GM19372 (cell line): Measurements from ENCODE around the gene CUTA.

Experiments
- ATAC-seq: cut with Tn5 transposase; IDR thresholded peaks from one replicate; pipeline ENCODE4 v1.9.1; 2021; ENCODE audit warnings: mild to moderate bottlenecking, low read depth, moderate library complexity; ENCODE audit not compliant: unreplicated experiment

CUTA gene

DNA sequence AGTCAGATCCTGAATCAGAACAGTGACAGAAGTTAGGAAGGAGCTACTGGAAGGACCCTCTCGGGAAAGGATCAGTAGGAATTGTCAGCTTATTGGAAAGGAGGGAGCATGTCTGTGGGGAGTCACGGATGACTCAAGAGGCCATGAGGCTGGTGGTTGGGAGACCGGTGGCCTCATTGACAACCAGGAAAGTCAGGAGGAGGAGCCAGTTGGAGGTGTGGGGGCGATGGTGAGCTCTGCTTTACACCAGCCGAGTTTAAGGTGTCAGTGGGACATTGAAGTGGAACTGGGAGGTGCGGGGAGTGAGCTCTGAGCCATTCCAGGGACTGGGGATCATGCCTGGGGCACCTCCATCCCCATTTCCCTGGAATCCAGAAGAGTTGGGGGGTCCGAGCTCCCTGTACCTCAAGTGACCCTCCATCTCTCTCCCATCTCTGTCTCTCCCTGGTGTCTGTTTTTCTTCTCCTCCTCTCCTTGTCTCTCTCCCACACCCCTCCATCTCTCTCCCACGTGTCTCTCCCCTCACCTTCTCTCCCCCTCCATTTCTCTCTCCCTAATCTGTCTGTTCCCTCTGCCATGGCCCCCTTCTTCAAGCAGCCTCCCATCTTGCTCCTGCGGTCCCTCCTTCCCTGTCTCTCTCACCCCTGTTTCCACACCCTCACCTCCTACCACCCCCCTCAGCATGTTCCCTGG is 22.2 kb upstream of the CUTA start:
- ATAC-seq: no peak

DNA sequence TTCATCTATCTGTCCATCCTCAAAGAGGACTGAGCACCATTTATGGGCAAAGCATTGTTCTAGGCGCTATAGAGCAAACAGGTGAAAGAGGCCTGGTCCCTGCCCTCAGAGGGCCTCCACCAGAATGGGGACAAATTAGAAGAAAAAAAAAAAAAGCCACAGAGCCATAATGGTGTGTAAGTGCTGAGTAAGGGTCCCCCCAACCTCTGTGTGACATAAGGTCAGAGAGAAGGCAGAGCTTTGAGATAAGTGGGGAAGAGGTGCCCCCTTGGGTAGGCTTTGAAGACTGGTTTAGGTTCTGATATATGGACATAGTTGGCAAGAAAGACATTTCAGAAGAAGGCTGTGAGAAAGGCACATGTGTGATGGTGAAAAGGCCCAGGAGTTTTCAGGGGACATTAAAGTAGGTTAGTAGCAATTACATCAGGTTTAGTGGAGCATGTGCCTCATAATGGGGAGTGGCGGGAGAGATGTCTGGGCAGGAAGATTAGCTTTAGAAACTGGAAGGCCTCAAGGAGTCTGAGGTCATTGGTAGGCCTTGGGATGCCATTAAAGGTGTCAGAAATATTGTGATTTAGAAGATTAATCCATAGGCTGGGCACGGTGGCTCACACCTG is 21.2 kb upstream of the CUTA start:
- no peak for ATAC-seq

DNA sequence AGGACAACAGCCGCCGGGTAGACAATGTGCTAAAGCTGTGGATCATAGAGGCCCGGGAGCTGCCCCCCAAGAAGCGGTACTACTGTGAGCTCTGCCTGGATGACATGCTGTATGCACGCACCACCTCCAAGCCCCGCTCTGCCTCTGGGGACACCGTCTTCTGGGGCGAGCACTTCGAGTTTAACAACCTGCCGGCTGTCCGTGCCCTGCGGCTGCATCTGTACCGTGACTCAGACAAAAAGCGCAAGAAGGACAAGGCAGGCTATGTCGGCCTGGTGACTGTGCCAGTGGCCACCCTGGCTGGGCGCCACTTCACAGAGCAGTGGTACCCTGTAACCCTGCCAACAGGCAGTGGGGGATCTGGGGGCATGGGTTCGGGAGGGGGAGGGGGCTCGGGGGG is 19.8 kb upstream of the CUTA start:
- no peak for ATAC-seq

DNA sequence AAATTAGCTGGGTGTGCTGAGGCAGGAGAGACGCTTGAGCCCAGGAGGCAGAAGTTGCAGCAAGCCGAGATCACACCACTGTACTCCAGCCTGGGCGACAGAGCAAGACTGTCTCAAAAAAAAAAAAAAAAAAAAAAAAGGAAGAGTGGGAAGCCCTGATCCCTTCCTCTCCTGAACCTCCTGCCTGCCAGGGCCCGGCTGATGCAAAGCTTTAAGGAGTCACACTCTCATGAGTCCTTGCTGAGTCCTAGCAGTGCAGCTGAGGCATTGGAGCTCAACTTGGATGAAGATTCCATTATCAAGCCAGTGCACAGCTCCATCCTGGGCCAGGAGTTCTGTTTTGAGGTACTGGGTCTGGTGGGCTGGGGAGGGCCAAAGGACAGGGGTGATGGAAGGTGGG is 17.1 kb upstream of the CUTA start:
- ATAC-seq: no peak

DNA sequence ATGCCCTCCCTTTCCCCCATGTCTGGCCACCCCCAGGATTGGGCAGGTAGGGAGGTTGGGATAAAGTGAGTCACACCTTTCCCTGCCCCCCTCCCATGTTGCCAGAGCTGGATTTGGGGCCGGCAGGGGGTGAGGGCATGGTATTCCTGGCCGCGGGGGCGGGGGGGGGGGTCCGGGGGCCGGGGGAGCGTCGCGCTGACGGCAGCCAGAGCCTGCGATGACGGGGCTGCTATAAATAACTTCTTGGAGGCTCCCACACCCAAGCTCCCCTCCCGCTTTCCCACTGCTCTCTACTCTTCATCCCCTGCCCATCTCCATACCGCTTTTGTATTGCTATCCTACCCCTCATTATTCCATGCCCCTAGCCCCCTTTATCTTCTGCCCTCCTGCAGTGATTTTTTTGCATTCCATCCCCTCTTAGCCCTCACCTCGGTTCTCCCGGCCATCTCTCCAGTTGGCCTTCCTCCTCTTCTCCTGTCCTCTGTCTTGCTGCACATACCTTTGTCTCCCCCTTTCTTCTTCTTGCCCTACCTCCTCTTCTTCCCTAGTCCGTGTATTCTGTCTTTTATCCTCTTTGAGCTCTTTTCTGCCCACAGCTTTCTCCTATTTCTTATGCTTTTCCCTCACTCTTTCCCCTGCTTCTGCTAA is 15.8 kb upstream of the CUTA start:
- ATAC-seq: no peak

DNA sequence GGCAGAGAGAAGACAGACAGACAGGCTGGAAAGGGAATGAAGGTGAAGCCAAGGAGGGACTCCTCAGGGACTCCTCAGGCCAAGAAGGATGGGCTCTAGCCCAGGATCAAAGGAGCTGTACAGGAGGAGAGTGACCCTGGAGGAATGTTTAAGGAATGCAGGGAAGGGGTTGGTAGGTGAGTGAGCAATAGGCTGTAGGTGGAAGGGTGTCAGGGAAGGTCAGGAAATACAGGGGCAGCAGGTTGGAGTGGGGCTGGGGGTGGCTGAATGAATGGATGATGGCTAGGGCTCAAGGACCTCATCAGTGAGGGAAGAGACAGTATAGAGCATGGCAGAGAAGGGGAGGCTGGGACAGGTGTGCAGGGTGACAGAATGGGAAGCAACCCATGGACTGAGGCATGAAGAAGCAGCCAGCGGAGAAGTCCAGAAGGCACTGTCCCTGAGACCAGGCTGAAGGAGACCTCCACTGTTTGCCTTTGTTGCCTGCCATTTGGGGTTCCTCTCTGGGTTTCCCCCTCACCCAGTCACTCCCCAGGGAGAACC is 15.2 kb upstream of the CUTA start:
- no peak for ATAC-seq

DNA sequence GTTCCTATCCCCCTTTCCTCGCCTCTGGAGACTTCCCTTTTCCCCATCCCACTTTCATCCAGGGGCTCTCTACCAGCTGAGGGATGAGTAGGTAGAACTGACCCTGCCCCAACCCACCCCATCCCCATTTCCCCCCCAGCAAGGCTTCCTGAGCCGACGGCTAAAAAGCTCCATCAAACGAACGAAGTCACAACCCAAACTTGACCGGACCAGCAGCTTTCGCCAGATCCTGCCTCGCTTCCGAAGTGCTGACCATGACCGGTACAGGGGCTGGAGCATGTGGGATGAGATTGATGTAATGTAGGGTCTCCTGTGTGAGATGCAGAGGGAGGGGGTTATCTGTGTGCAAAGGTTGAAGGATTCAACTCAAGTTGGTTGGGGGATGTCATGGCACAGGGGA is 14.6 kb upstream of the CUTA start:
- ATAC-seq: no peak

DNA sequence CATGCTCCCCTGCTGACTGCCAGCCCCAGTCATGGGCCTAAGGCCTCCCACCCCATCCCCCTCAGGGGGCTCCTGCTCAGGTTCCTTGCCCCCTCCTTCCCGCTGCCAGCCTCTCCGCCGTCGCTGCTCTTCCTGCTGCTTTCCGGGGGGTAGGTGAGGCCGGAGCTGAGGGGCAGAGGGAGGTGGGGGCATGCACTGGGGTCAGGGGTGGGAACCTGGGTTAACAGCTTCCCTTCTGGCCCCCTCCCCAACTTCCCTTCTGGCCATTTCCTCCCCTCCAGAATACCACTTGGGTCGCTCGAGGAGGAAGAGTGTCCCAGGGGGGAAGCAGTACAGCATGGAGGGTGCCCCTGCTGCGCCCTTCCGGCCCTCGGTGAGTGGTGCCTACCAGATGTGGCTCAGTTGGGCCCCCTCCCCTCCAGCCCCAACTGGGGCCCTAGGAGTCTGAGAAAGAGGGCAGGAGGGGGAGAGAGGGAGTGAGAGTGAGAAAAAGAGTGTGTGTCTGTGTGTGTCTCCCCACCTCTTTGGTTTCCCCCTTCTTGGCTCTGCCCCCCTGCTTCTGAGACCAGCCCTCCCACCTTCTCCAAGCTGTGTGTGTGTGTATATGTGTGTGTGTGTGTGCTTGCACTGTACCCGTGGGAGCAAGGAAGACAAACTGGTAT is 14.1 kb upstream of the CUTA start:
- ATAC-seq: no peak

DNA sequence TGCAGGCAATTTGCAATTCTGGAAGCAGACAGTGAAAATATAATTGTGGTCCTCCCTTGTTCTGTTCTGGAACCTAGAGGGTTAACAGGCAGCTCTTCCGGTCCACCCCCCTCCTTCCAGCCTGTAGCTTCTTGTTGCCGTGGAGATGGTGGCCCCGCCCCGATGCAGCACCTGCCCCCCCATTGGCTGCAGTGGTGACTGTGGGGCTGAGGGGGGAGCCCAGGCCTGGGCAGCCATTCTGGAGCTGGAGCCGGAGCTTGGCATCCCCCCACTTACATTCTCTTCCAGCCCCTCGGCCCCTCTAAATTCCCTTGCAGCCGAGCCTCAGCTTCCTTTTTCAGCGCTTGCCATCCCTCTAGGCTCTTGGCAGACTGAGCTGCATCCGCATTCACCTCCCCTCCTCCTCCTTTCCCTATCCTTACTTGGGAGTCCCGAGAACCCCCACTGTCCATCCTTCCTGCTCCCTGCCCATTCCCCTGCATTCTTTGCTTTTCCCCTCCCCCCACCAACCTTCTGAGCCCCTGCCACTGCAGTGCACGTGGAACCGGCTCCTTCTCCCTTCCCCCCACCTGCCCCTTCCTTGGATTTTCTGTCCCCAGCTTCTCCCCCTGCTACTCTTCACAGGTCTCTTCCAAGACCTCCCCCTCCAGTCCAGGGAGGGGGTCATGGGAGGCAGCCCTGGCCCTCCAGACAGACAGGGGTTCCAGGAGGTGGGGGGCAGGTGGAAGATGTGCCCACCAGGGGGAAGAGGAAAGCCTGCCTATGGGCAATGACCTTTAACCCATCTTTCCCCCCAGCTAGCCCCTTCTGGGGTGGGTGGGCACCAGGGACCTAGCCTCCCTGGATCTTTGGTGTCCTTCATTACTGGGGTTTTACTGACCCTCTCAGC is 13.3 kb upstream of the CUTA start:
- ATAC-seq: no peak

DNA sequence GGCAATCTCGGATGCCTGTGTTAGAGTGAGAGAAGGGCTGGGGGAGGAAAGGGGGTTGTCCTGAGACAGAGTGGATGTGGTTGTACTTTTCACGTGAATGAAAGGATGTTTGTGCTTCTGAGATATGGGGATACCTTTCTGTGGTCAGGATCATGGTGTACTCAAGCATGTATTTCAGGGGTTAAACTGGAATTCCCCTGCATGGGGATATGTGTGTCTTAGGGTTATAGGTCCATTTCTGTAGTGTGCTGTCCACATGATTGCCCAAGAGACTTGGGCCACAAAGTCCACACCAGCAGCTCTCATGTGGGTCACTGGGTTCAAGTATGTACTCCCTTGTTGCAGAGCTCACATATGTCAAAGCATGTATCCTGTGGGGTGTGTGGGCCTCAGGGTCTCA is 12.4 kb upstream of the CUTA start:
- ATAC-seq: no peak

DNA sequence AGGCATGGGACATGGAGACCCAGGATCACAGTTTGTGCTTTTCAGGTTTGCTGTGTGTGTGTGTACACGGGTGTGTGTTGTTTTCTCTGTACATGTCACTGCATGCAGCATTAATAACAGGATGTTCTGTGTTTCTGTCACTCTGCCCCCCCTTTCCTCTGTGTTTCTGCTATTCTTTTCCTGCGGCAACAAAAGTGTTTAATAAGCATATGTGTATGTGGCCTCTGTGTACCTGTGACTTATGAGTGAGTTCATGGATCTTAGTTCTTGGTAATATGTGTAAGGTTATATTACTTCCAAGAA is 11.8 kb upstream of the CUTA start:
- ATAC-seq: no peak

DNA sequence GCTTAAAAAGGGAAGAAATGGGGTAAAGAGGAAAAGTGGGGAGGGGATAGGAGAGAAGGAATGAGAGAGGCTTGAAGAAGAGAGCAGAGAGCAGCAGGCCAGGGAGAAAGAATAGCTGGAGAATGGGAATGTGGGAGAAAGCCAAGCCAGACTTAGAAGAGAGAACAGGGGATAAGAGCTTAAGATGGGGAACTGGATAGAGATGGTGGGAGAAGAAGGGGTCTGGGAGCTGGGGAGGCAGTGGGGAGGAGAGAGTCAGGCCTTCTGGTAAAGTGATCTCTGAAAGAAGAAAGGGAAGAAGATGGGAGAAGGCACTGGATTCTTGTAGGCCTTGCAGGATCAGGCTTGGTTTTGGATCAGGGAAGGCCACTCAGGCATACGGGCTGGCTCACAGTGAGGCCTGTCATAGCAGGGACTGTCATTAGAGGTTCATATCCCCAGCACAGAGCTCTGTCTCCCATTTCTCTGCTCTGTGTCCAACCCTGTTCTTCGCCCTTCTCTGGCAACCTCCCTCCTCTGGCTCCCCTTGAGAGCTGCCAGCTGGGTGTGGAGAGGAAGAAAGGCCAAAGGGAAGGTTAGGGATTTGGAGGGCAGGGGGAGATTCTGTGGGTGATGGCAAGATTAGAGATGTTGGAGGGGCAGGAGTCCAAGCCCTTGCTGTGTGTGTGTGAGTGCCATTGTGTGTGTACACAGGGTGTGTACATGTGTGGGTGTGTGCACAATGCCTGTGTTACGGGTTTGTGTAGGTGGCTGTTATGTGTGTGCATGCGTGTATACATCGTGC is 11.3 kb upstream of the CUTA start:
- ATAC-seq: no peak

DNA sequence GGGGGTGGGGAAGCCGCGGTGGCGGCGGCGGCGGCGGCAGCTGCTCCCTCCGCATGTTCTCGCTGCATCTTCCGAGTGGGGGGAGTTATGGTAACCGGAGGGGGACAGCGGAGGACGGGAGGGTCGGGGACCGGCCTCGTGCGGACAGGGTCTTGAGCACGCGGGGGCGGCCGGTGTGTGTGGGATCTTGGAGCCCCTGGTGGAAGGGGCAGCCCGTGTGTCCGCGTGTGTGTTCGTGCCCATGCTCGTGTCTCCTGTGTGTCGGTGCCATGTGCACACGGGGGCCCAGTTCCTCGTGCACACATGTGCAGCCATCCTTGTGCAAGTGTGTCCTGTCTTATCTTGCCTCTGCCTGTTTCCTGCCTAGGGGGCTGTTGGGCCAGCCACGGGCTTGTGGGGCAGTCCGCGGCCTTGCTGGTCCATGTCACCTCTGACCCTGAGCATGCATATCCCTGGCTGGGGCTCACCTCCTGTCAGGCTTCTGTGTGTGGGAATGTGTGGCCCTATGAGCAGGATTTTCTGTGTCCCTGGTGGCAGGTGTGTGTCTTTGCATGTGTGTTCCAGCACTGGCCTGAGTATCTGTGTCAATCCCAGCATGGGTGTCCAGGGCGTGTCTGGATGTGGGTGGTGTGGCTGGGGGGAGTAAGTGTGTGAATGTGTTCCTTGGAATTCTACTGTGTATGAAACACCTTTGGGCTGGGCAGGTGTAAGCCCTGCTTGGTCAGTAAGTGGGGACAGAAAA is 10.5 kb upstream of the CUTA start:
- no peak for ATAC-seq

DNA sequence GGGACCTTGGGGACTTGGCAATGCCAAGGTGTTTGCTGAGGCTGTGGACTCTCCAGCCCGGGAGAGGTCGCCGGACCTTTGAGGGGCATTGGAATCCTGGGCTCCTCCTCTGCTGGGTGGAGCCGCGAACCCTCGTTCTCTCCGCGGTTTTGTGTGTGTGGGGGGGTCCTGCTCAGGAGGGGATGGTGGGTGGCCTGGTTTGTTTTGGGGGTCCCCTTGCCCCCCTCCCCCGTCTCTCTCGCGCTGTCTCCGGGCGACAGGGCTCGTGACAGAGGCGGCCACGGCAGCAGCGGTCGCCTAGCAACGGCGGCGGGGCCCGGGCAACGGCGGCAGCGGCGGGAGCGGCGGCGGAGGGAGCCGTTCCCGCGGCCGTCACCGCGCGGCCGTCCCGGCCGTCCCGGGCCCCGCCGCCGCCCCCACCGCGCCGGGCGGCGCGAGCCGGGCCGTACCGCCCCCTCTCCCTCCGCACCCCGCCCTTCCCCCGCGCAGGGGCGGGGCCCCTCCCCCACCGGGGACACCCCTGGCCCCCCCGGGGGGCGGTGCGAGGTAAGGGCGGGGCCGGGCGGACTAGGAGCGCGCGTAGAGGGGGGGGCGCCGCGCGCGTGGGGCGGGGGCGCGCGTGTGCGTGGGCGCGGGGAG is 9.8 kb upstream of the CUTA start:
- ATAC-seq: no peak

DNA sequence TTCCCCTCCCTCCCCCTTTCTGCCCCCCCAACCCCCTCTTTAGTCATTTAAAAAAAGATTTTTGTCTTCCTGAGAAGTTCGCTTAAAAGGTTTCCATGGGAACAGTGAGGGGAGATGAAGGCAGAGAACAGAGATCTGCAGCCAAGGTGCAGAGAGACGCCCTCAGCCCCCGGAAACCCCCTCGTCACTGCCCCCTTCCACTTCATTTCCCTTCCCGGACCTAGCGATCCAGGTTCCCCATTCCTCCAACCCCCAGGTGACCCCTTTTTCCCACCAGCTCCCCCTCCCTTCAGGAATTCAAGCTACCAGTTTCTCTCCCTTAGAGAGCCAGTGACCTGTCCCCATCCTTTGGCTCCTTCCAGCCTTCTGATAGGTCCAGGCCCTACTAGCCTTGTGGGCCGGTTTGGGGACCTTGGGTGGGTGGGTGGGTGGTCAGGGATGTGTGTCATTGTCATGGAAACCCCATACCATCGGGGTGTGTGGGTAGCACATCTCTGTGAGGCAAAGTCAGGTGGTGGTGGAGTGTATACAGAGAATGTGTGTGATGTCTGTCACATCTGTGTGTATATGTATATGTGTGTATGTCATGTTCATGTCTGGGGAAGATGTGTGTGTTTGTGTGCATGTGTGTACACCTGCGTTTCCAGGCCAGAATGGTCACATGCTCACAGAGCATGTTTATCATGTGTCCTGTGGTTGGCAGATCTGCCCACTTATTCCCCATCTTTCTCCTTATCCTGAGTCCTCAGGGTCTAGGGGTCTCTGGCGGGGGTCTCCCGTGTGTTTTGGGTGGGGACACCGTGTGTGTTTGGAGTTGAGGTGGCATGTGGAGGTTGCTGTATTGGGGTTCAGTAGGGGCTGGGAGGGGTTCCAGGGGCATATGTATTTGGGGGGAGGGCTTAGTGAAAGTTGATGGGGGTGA is 8.9 kb upstream of the CUTA start:
- ATAC-seq: no peak

DNA sequence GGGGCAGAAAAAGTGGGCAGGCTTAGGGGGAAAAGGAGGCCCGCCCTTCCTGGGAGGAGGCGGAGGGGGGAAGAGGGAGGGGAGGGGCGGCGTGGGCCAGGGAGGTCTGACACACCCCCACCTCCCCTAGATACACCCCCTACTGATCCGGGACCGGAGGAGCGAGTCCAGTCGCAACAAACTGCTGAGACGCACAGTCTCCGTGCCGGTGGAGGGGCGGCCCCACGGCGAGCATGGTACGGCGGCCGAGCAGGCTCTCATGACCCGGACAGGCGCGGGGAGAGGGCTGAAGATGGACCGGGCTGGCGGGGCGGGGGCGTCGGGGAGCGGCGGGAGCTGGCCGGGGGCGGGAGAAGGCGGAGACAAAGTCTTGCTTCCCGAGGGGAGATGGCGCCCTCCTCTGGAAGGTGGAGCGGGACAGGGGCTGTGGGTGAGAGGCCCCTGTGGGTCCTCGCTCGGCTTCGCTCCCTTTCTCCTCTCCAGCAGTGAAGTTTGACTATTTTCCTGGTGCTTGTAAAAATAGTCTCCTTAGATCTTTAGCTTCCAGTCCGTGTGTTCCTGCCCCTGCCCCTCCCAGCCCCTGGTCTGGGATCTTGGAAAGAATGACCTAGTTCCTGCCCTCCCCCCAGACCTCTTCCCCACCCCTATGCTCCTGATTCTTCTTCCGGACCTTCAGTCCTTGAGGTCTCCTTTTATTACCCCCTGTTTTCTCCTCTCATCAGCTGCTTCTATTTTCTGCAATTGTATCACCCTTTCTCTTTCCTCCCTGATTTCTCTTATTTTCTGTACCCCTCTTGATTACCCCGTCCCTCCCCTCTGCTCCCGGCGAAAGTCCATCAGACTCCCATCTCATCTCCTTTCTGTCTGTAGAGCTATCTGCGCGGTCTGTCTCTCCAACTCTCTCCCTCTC is 8.0 kb upstream of the CUTA start:
- peak; percentile 53 for ATAC-seq
